MCF 10A (cell line): ENCODE data around the gene TMEM184B. TPM values are rescaled to one million over a fixed set of nuclear protein-coding genes. Genes with fewer than 3 reads are reported as not detected.

ENCODE experiments used
- BruUV-seq: library from RNA; stranded (reverse); fragments of 400-500 nt; replicated peaks from 2 replicates; lab custom pipeline; 2021; lab: Mats Ljungman, UMichigan
- CTCF ChIA-PET: fragments of 300-600 bp; sonication (Branson Sonifier 250); formaldehyde crosslinking; extraction: SDS; loops from one replicate; lab custom pipeline; 2021; ENCODE audit warnings: antibody characterized with exemption, inconsistent platforms; lab: Yijun Ruan, JAX
- POLR2A ChIA-PET: fragments of 300-600, 350-650 bp; sonication (Branson Sonifier 250); formaldehyde crosslinking; extraction: SDS; loops from one replicate; lab custom pipeline; 2020; ENCODE audit warnings: antibody characterized with exemption, inconsistent platforms; lab: Yijun Ruan, JAX
- DNase-seq: peaks from one replicate; pipeline ENCODE4 v3.0.0-alpha.2; 2018; ENCODE audit not compliant: unreplicated experiment
- H3K27ac Mint-ChIP-seq: one replicate; pipeline ENCODE4 v1.8.0; 2022; ENCODE audit warnings: mild to moderate bottlenecking, low read depth, mixed read lengths; ENCODE audit not compliant: unreplicated experiment
- H3K27me3 Mint-ChIP-seq: one replicate; pipeline ENCODE4 v1.8.0; 2022; ENCODE audit warnings: mixed read lengths; ENCODE audit not compliant: insufficient read depth, unreplicated experiment
- H3K36me3 Mint-ChIP-seq: one replicate; pipeline ENCODE4 v1.8.0; 2022; ENCODE audit warnings: mild to moderate bottlenecking, moderate library complexity, mixed read lengths; ENCODE audit not compliant: insufficient read depth, unreplicated experiment
- H3K4me1 Mint-ChIP-seq: one replicate; pipeline ENCODE4 v1.8.0; 2022; ENCODE audit warnings: mixed read lengths; ENCODE audit not compliant: insufficient read depth, unreplicated experiment
- H3K4me3 Mint-ChIP-seq: one replicate; pipeline ENCODE4 v1.8.0; 2022; ENCODE audit warnings: mild to moderate bottlenecking, moderate library complexity, mixed read lengths; ENCODE audit not compliant: unreplicated experiment
- H3K9me3 Mint-ChIP-seq: one replicate; pipeline ENCODE4 v1.8.0; 2022; ENCODE audit warnings: mixed read lengths; ENCODE audit not compliant: unreplicated experiment
- intact Hi-C: fragments of 100-400 bp; cut with micrococcal nuclease; formaldehyde crosslinking; loops from 2 replicates; pipeline ENCODE4 v1.14.1; 2022
- total RNA-seq: library from RNA; stranded (reverse); gene quantifications from 2 replicates; pipeline ENCODE4 v1.2.3, GENCODE V29; 2022
- TF ChIP-seq, protein P1 (sequence below): fragments of 200-600 bp; IDR thresholded peaks from one replicate; pipeline ENCODE4 v1.8.0; 2022; ENCODE audit warnings: antibody characterized with exemption, mild to moderate bottlenecking; ENCODE audit not compliant: unreplicated experiment

The TMEM184B gene
- total RNA-seq, 1 experiment from 2014 or later: 58.7 TPM

DNA sequence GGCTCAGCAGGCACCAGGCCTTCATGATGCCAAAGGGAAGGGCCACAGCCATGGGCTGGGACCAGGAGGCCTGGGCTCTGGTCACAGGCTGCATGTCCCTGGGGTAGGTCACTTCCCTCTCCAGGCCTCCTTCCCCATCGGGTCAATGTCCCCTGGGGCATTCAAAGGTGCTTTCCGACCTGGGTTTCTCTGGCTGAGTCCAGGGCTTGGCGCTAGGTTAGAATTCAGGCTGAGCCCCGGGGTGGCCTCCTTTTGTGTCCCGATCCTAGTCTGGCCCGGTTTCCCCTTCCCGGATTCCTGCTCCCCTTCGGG lies 58.9 kb downstream of the TMEM184B start:
- no TSS peak for BruUV-seq
- H3K36me3 Mint-ChIP-seq: peaks cover 74% of the 10 kb centered on the region
- DNase-seq: no peak
- peaks cover 31% of the 10 kb centered on the region for H3K4me1 Mint-ChIP-seq
- no peaks in the 10 kb centered on the region for H3K27me3 Mint-ChIP-seq
- ChIA-PET CTCF (no interaction called here), POLR2A (no interaction called here)
- H3K27ac Mint-ChIP-seq: no peak overlapping the region
- no peaks in the 10 kb centered on the region for H3K9me3 Mint-ChIP-seq
- H3K4me3 Mint-ChIP-seq: no peak overlapping the region
- TF ChIP-seq, protein P1, sequence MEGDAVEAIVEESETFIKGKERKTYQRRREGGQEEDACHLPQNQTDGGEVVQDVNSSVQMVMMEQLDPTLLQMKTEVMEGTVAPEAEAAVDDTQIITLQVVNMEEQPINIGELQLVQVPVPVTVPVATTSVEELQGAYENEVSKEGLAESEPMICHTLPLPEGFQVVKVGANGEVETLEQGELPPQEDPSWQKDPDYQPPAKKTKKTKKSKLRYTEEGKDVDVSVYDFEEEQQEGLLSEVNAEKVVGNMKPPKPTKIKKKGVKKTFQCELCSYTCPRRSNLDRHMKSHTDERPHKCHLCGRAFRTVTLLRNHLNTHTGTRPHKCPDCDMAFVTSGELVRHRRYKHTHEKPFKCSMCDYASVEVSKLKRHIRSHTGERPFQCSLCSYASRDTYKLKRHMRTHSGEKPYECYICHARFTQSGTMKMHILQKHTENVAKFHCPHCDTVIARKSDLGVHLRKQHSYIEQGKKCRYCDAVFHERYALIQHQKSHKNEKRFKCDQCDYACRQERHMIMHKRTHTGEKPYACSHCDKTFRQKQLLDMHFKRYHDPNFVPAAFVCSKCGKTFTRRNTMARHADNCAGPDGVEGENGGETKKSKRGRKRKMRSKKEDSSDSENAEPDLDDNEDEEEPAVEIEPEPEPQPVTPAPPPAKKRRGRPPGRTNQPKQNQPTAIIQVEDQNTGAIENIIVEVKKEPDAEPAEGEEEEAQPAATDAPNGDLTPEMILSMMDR: no peak
- intact Hi-C loops: no loop called here

DNA sequence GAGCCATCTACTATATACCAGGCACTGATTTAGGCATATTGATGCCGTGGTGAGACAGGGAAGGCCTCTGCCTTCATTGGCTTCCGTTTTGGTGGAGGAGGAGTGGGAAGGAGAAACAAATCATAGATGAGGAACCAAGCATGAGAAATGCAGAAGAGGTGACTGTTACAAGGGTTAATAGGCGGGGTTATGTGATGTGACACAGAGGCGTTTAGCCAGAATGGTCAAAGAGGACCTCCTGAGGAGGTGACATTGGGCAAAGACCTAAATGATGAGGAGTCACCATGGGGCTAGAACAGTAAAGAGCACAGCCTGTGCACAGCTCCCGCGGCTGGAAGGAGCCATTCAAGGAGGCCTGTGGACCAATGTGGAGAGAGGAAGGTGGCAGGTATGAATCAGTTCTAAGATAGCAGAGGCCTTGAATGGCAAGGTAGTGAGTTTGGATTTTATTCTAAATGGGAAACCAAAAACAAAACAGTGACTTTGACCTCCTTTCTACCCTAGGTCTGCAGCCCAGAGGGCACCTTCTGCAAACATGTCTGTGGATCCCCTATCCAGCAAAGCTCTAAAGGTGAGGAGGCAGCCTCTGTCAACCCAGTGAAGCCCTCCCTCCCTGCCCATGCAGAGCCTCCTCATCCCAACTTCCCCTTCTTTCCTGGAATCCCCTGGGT lies 59.4 kb downstream of the TMEM184B start:
- DNase-seq: no peak
- peaks cover 28% of the 10 kb centered on the region for H3K4me1 Mint-ChIP-seq
- TF ChIP-seq, protein P1: no peak
- no peak overlapping the region for H3K4me3 Mint-ChIP-seq
- CTCF ChIA-PET: interaction anchor here (0.5 kb wide), 1 partner anchor 157 kb away, joined by 3 read pairs; the partner anchor contains the start of gene PICK1
- H3K36me3 Mint-ChIP-seq: peaks cover 73% of the 10 kb centered on the region
- intact Hi-C loops: no loop called here
- no TSS peak for BruUV-seq
- H3K27ac Mint-ChIP-seq: no peak overlapping the region
- H3K27me3 Mint-ChIP-seq: no peaks in the 10 kb centered on the region
- no peaks in the 10 kb centered on the region for H3K9me3 Mint-ChIP-seq
- POLR2A ChIA-PET: no interaction called here

DNA sequence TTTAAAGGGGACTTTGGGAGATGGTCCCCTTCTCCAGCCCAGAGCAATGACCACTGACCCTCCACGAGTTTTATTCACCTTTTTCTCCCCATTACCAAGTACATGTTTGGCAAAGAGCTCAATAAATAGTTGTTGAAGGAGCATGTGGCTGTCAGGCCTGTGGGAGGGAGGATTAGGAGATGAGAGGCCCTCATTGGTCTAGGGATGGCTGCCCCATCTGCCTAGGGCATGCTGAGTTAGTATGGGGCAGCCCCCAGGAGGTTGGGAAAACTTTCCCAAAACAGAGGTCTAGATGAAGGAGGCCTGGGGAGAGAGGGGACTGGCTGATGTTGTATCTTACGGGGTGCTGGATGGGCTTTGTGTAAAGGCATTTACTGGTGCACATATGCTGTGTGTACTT lies 60.4 kb downstream of the TMEM184B start:
- H3K27ac Mint-ChIP-seq: no peak overlapping the region
- no peak for DNase-seq
- no peak overlapping the region for H3K4me3 Mint-ChIP-seq
- H3K27me3 Mint-ChIP-seq: no peaks in the 10 kb centered on the region
- BruUV-seq: no TSS peak
- POLR2A ChIA-PET: interaction anchor here (0.6 to 1.8 kb wide), 3 partner anchors 9 to 56 kb away, joined by 3 to 4 read pairs (median 3); no protein-coding TSS in a partner anchor
- TF ChIP-seq, protein P1: no peak
- H3K9me3 Mint-ChIP-seq: no peaks in the 10 kb centered on the region
- intact Hi-C loops: no loop called here
- peaks cover 23% of the 10 kb centered on the region for H3K4me1 Mint-ChIP-seq
- H3K36me3 Mint-ChIP-seq: peaks cover 68% of the 10 kb centered on the region
- CTCF ChIA-PET: interaction anchor here (0.6 kb wide), 1 partner anchor 48 kb away, joined by 3 read pairs; no protein-coding TSS in a partner anchor

DNA sequence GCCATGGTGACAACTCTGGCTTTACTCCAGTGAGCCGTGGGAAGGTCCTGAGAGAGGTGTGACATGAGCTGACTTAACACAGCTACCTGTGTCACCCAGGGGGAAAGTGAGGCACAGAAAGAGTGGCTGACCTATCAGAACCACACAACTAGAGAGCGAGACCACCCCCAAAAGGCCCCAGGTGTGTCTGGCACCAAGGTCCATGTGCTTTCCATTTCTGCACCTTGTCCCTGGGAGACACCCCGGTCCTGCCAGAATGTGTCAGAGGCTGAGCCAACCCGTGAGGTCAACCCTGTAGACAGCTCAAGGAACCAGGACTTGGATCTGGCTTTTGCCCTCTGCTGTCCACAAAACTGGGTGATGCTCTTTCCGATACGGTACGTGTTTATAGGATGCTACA lies 61.3 kb downstream of the TMEM184B start:
- H3K36me3 Mint-ChIP-seq: peaks cover 61% of the 10 kb centered on the region
- no TSS peak for BruUV-seq
- CTCF ChIA-PET: interaction anchor here (0.5 to 1.1 kb wide), 2 partner anchors 19 to 79 kb away, joined by 3 to 4 read pairs; no protein-coding TSS in a partner anchor

More for the DNA sequence above, 61.3 kb downstream of the TMEM184B start:
- POLR2A ChIA-PET: interaction anchor here (0.9 to 1.8 kb wide), 2 partner anchors 8 to 11 kb away, joined by 3 to 4 read pairs; no protein-coding TSS in a partner anchor
- Mint-ChIP-seq H3K27me3 (no peaks in the 10 kb centered on the region), H3K9me3 (no peaks in the 10 kb centered on the region), H3K27ac (peak overlapping the region; percentile 54), H3K4me3 (no peak overlapping the region), H3K4me1 (peaks cover 23% of the 10 kb centered on the region)
- DNase-seq: no peak
- TF ChIP-seq, protein P1: no peak
- intact Hi-C loops: no loop called here
